ENCODE data around the gene RDH12. TPM values are rescaled to one million over a fixed set of nuclear protein-coding genes. Genes with fewer than 3 reads are reported as not detected.
A peak's percentile ranks its signal among the peaks of the same experiment; 100 is the strongest.

Gene RDH12
- total and polyA plus RNA-seq, 9 of the 15 experiments (the other 6 are each of a cell fraction or from before 2014, with no cell fraction given): 0.03 to 0.29 (median 0.07) TPM; not detected in 2

DNA sequence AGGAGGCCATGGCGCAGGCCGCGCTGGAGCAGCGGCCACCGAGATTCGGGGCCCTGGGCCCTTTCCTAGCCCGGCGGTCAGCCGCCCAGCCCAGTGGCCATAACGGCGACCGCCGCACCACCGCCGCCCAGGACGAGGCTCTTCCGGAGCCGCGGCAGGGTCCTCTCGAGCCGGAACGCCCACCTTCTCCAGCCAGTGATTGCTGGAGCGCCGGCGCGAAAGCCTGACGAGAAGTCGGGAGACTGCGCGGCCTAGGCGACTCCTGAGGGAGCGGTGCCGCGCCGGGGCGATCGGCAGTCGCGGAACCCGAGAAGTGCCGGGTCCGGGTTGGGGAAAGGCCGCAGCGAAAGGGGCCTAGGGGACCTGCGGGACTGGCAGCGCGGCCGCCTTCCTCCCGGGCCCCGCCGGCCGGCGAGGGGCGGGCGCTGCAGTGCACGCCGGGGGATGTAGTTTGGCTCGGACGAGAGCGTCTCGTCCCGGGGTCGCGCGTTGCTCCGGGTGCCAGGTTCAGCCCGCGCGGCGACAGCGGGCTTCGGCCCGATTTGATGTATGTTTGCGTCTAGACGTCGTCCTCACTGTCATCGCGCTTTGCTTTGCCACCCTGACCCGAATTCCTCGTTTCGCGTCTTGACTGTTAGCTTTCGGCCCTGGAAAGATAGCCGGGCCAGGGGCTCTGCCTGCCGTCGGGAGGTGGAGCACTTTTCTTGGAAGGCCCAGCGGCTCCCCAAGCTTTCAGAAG lies 27.0 kb upstream of the RDH12 start, which contains the start of gene VTI1B (continued):
- no peak for TF ChIP-seq HMG20A (CRISPR knock-in tag; conservative IDR thresholded peaks at IDR 0.05)
- TF ChIP-seq, protein P1, sequence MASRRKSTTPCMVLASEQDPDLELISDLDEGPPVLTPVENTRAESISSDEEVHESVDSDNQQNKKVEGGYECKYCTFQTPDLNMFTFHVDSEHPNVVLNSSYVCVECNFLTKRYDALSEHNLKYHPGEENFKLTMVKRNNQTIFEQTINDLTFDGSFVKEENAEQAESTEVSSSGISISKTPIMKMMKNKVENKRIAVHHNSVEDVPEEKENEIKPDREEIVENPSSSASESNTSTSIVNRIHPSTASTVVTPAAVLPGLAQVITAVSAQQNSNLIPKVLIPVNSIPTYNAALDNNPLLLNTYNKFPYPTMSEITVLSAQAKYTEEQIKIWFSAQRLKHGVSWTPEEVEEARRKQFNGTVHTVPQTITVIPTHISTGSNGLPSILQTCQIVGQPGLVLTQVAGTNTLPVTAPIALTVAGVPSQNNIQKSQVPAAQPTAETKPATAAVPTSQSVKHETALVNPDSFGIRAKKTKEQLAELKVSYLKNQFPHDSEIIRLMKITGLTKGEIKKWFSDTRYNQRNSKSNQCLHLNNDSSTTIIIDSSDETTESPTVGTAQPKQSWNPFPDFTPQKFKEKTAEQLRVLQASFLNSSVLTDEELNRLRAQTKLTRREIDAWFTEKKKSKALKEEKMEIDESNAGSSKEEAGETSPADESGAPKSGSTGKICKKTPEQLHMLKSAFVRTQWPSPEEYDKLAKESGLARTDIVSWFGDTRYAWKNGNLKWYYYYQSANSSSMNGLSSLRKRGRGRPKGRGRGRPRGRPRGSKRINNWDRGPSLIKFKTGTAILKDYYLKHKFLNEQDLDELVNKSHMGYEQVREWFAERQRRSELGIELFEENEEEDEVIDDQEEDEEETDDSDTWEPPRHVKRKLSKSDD (conservative IDR thresholded peaks at IDR 0.05; ENCODE audit: low read length): no peak
- TF ChIP-seq, protein P2, sequence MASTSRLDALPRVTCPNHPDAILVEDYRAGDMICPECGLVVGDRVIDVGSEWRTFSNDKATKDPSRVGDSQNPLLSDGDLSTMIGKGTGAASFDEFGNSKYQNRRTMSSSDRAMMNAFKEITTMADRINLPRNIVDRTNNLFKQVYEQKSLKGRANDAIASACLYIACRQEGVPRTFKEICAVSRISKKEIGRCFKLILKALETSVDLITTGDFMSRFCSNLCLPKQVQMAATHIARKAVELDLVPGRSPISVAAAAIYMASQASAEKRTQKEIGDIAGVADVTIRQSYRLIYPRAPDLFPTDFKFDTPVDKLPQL (IDR thresholded peaks at IDR 0.05; ENCODE audit: extremely low read depth, insufficient read length): no peak
- TF ChIP-seq, protein P3, sequence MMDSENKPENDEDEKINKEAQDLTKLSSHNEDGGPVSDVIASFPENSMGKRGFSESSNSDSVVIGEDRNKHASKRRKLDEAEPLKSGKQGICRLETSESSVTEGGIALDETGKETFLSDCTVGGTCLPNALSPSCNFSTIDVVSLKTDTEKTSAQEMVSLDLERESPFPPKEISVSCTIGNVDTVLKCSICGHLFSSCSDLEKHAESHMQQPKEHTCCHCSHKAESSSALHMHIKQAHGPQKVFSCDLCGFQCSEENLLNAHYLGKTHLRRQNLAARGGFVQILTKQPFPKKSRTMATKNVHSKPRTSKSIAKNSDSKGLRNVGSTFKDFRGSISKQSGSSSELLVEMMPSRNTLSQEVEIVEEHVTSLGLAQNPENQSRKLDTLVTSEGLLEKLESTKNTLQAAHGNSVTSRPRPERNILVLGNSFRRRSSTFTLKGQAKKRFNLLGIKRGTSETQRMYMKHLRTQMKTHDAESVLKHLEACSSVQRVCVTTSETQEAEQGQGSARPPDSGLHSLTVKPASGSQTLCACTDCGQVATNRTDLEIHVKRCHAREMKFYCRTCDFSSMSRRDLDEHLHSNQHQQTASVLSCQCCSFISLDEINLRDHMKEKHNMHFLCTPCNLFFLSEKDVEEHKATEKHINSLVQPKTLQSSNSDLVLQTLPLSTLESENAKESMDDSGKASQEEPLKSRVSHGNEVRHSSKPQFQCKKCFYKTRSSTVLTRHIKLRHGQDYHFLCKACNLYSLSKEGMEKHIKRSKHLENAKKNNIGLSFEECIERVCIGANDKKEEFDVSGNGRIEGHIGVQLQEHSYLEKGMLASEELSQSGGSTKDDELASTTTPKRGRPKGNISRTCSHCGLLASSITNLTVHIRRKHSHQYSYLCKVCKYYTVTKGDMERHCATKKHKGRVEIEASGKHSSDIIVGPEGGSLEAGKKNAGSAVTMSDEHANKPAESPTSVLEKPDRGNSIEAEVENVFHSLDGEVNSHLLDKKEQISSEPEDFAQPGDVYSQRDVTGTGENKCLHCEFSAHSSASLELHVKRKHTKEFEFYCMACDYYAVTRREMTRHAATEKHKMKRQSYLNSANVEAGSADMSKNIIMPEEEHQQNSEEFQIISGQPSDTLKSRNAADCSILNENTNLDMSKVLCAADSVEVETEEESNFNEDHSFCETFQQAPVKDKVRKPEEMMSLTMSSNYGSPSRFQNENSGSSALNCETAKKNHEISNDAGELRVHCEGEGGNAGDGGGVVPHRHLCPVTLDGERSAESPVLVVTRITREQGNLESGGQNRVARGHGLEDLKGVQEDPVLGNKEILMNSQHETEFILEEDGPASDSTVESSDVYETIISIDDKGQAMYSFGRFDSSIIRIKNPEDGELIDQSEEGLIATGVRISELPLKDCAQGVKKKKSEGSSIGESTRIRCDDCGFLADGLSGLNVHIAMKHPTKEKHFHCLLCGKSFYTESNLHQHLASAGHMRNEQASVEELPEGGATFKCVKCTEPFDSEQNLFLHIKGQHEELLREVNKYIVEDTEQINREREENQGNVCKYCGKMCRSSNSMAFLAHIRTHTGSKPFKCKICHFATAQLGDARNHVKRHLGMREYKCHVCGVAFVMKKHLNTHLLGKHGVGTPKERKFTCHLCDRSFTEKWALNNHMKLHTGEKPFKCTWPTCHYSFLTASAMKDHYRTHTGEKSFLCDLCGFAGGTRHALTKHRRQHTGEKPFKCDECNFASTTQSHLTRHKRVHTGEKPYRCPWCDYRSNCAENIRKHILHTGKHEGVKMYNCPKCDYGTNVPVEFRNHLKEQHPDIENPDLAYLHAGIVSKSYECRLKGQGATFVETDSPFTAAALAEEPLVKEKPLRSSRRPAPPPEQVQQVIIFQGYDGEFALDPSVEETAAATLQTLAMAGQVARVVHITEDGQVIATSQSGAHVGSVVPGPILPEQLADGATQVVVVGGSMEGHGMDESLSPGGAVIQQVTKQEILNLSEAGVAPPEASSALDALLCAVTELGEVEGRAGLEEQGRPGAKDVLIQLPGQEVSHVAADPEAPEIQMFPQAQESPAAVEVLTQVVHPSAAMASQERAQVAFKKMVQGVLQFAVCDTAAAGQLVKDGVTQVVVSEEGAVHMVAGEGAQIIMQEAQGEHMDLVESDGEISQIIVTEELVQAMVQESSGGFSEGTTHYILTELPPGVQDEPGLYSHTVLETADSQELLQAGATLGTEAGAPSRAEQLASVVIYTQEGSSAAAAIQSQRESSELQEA (IDR thresholded peaks at IDR 0.05; ENCODE audit: low read depth): no peak
- no peak for TF ChIP-seq HEY1 (CRISPR knock-in tag; IDR thresholded peaks at IDR 0.05; ENCODE audit: borderline replicate concordance)
- peak in 1 of 2 experiments; percentile 40; a peak in 1 of 4 replicates for TF ChIP-seq NONO (IDR thresholded peaks at IDR 0.05; ENCODE audit: low read depth in 2 of 2, low read length in 1 of 2)
- peak; percentile 31; the same call in 1 of the 2 replicates for TF ChIP-seq PML (IDR thresholded peaks at IDR 0.05; ENCODE audit: low read length)
- TF ChIP-seq TAF15 (IDR thresholded peaks at IDR 0.05; ENCODE audit: low read depth, low read length): no peak
- TF ChIP-seq POLR2H (tag; IDR thresholded peaks at IDR 0.05; ENCODE audit: low read depth): peak; percentile 16; the same call in 1 of the 2 replicates
- TF ChIP-seq DDX20 (tag; IDR thresholded peaks at IDR 0.05; ENCODE audit: low read depth): no peak
- no peak for TF ChIP-seq ZKSCAN1 (IDR thresholded peaks at IDR 0.05; ENCODE audit: low read depth, low read length)
- no peak for TF ChIP-seq EP300 (IDR thresholded peaks at IDR 0.05; ENCODE audit: low read length)
- TF ChIP-seq HLTF (IDR thresholded peaks at IDR 0.05): no peak
- peak; percentile 77 for TF ChIP-seq POLR2A (conservative IDR thresholded peaks at IDR 0.05)
- peak; percentile 89; the same call in 1 of the 2 replicates for TF ChIP-seq ERF (CRISPR knock-in tag; IDR thresholded peaks at IDR 0.05)
- peak; percentile 28 for TF ChIP-seq FUS (optimal IDR thresholded peaks at IDR 0.05; ENCODE audit: low read depth, low read length)
- TF ChIP-seq MBD2 (IDR thresholded peaks at IDR 0.05; ENCODE audit: borderline replicate concordance, low read depth): peak; percentile 31; the same call in 1 of the 2 replicates

Measured in K562 (cell line).